ENCODE results near the gene SYNGR1.

SYNGR1 gene

GRCh38 chr22:39431216-39431801 is 81.5 kb downstream of the SYNGR1 start:
- DNase-seq (ENCODE audit: low spot score): no peak

- DNase-seq (ENCODE audit: low spot score): no peak
These were observed 82.0 kb downstream of the SYNGR1 start for GRCh38 chr22:39431821-39432251.

GRCh38 chr22:39432361-39432811 is 82.6 kb downstream of the SYNGR1 start:
- DNase-seq (ENCODE audit: low spot score): no peak

GRCh38 chr22:39433476-39434242 is 83.9 kb downstream of the SYNGR1 start:
- no peak for DNase-seq (ENCODE audit: low spot score)

- DNase-seq (ENCODE audit: low spot score): no peak
These were observed 84.5 kb downstream of the SYNGR1 start for GRCh38 chr22:39434243-39434653.

GRCh38 chr22:39434721-39435120 is 84.9 kb downstream of the SYNGR1 start:
- no peak for DNase-seq (ENCODE audit: low spot score)
